HEK293T (cell line): ENCODE measurements around the gene UCP3.

ENCODE experiments used
- CTCF ChIA-PET: fragments of 350-600 bp; formaldehyde crosslinking; extraction: SDS; loops from one replicate; lab custom pipeline; 2021; ENCODE audit warnings: antibody characterized with exemption, inconsistent platforms; lab: Yijun Ruan, JAX
- POLR2A ChIA-PET: fragments of 350-600 bp; formaldehyde crosslinking; extraction: SDS; loops from one replicate; lab custom pipeline; 2020; ENCODE audit warnings: antibody characterized with exemption, inconsistent platforms; lab: Yijun Ruan, JAX
- DNase-seq: peaks from one replicate; pipeline ENCODE4 v3.0.0; 2012; ENCODE audit warnings: mixed read lengths; ENCODE audit errors: extremely low spot score
- ARNT ChIP-seq: fragments of 450-650 bp; IDR thresholded peaks from 2 replicates; pipeline ENCODE4 v1.6.1; 2017; ENCODE audit warnings: mild to moderate bottlenecking
- BHLHE40 ChIP-seq: fragments of 450-650 bp; IDR thresholded peaks from 2 replicates; pipeline ENCODE4 v1.6.1; 2016; ENCODE audit warnings: mild to moderate bottlenecking, moderate library complexity, borderline replicate concordance
- CTBP1 ChIP-seq: fragments of 450-650 bp; IDR thresholded peaks from 2 replicates; pipeline ENCODE4 v1.6.1; 2016; ENCODE audit warnings: borderline replicate concordance
- ELF4 ChIP-seq: fragments of 450-650 bp; IDR thresholded peaks from 2 replicates; pipeline ENCODE4 v1.6.1; 2017; ENCODE audit warnings: antibody characterized with exemption
- FOXA1 ChIP-seq: fragments of 450-650 bp; IDR thresholded peaks from 2 replicates; pipeline ENCODE4 v1.6.1; 2016; ENCODE audit warnings: mild to moderate bottlenecking
- FOXK2 ChIP-seq: fragments of 450-650 bp; IDR thresholded peaks from 2 replicates; pipeline ENCODE4 v1.6.1; 2016; ENCODE audit warnings: mild to moderate bottlenecking
- FOXM1 ChIP-seq: fragments of 450-650 bp; IDR thresholded peaks from 2 replicates; pipeline ENCODE4 v1.6.1; 2017; ENCODE audit warnings: mild to moderate bottlenecking, borderline replicate concordance
- HDGF ChIP-seq: fragments of 450-650 bp; IDR thresholded peaks from 2 replicates; pipeline ENCODE4 v1.6.1; 2017; ENCODE audit warnings: antibody characterized with exemption, borderline replicate concordance
- L3MBTL2 ChIP-seq: fragments of 450-650 bp; conservative IDR thresholded peaks from 2 replicates; pipeline ENCODE4 v1.6.1; 2016; ENCODE audit warnings: mild to moderate bottlenecking
- LEF1 ChIP-seq: fragments of 450-650 bp; IDR thresholded peaks from 2 replicates; pipeline ENCODE4 v1.6.1; 2017; ENCODE audit warnings: mild to moderate bottlenecking, borderline replicate concordance
- NFRKB ChIP-seq: fragments of 450-650 bp; IDR thresholded peaks from 2 replicates; pipeline ENCODE4 v1.6.1; 2016; ENCODE audit warnings: mild to moderate bottlenecking, moderate library complexity
- PKNOX1 ChIP-seq: fragments of 450-650 bp; IDR thresholded peaks from 2 replicates; pipeline ENCODE4 v1.6.1; 2016
- SP1 ChIP-seq: fragments of 450-650 bp; IDR thresholded peaks from 2 replicates; pipeline ENCODE4 v1.6.1; 2017
- SUZ12 ChIP-seq: fragments of 450-650 bp; IDR thresholded peaks from 2 replicates; pipeline ENCODE4 v1.6.1; 2016; ENCODE audit warnings: mild to moderate bottlenecking
- TARDBP ChIP-seq: fragments of 450-650 bp; IDR thresholded peaks from 2 replicates; pipeline ENCODE4 v1.6.1; 2016
- ZNF384 ChIP-seq: fragments of 450-650 bp; IDR thresholded peaks from 2 replicates; pipeline ENCODE4 v1.6.1; 2016

UCP3 gene

DNA sequence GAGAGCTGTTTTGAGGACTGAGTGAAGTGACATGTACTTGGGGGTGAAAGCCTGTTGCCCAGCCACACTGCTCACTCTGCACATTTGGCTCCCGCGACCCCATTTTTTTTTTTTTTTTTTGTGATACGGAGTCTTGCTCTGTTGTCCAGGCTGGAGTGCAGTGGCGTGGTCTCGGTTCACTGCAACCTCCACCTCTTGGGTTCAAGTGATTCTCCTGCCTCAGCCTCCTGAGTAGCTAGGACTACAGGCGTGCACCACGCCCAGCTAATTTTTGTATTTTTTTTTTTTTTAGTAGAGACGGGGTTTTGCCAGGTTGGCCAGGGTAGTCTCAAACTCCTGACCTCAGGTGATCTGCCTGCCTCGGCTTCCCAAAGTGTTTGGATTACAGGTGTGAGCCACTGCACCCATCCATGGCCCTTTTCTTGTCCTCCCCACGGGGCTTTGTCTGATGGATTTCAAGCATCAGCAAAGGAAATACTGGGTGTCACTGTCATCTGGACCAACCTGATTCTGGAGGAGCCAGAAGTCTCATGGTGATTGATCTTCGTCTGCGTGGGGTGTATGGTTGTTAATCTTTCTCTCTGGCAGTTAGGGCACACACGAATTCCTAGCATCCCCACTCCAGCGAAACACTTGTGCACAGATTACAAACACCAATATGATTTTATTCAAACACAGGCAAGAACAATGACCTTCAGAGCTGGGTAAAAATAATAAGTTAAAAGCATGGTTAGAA is 3.4 kb upstream of the UCP3 start:
- ChIA-PET POLR2A (interaction anchor here (1.4 kb wide), 1 partner anchor 30 kb away, joined by 3 read pairs; the partner anchor contains the start of gene UCP2), CTCF (interaction anchor here (0.5 kb wide), 1 partner anchor 42 kb away, joined by 4 read pairs; no protein-coding TSS in a partner anchor)
- DNase-seq: no peak
- TF ChIP-seq ZNF384 (no peak), FOXA1 (no peak), SUZ12 (no peak), FOXK2 (no peak), BHLHE40 (no peak), SP1 (no peak), PKNOX1 (no peak), TARDBP (no peak), LEF1 (no peak), CTBP1 (no peak), L3MBTL2 (no peak)

DNA sequence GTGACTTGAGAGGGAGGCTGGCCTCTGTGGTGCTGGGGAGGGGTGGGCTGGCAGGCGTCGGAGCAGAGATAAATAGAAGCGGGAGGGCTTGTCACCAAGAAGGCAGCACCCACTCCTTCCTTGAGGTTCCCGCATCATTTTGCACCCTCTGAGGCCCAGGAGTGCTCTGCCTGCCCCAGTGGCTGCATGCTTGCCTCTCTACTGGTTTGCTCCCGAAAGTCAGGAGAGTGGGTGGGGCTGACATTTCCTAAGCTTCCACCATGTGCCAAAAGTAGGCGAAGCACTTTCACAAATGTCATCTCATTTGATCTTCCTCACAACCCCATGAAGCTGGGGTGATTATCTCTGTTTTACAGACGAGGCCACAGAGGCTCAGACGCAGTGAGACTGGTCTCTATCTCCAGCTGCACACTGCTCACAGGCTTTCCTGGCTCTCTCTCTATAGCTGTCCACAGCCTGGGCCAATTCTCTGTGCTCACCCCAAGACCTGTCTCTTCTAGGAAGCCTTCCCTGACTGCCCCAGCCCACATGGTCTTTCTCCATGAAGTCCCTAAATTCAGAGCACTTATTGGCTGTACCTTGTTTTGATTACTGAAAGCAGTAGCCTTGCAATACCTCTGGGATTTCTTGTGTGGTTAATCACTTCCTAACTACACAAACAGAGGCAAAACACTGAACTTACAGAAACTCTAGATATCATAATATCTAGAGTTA is 2.6 kb upstream of the UCP3 start:
- POLR2A ChIA-PET: interaction anchor here (1.4 kb wide), 1 partner anchor 29 kb away, joined by 3 read pairs; the partner anchor contains the start of gene UCP2
- CTCF ChIA-PET: interaction anchor here (0.5 kb wide), 1 partner anchor 43 kb away, joined by 4 read pairs; no protein-coding TSS in a partner anchor
- DNase-seq: no peak
- no peak for TF ChIP-seq ARNT
- TF ChIP-seq FOXK2: no peak
- TF ChIP-seq SUZ12: no peak
- no peak for TF ChIP-seq TARDBP
- no peak for TF ChIP-seq LEF1

GRCh38 chr11:74010306-74011300 is 1.7 kb upstream of the UCP3 start:
- CTCF ChIA-PET: no interaction called here
- POLR2A ChIA-PET: interaction anchor here (1.4 kb wide), 1 partner anchor 28 kb away, joined by 3 read pairs; the partner anchor contains the start of gene UCP2
- DNase-seq: no peak
- TF ChIP-seq PKNOX1: no peak
- TF ChIP-seq SUZ12: no peak
- no peak for TF ChIP-seq LEF1
- no peak for TF ChIP-seq ZNF384
- TF ChIP-seq HDGF: no peak
- TF ChIP-seq L3MBTL2: no peak

DNA sequence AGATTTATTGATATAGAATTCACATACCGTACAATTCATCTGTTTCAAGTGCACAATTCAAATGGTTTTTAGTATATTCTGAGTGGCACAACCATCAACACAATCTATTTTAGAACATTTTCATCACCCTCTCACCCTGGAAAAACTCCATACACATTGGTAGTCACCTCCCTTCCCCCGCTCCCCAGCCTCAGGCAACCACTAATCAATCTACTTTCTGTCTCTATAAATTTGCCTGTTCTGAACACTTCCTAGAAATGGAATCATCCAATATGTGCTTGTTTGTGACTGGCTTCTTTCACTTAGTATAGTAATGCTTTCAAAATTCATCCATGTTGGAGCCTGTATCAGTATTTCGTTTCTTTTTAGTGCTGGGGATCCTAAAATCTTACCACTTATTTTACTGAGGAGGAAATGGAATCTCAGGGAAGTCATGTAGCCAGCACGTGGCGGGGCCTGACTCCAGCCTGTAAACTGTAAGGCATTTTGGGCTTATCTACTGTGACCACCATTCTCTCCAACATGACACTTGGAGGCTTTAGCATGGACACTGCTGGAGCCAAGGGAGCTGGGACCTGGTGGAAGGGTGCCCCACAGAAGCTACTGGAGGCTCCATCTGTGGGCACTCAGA is 905 bp upstream of the UCP3 start:
- ChIA-PET POLR2A (no interaction called here), CTCF (no interaction called here)
- DNase-seq: no peak
- no peak for TF ChIP-seq BHLHE40
- no peak for TF ChIP-seq CTBP1
- no peak for TF ChIP-seq PKNOX1
- TF ChIP-seq SP1: no peak
- TF ChIP-seq ELF4: no peak
- TF ChIP-seq L3MBTL2: no peak
- TF ChIP-seq FOXK2: no peak
- TF ChIP-seq NFRKB: no peak
- no peak for TF ChIP-seq TARDBP
- no peak for TF ChIP-seq ARNT
- no peak for TF ChIP-seq LEF1
- no peak for TF ChIP-seq FOXM1
- TF ChIP-seq SUZ12: no peak
- no peak for TF ChIP-seq FOXA1

GRCh38 chr11:74009230-74009547 is 304 bp upstream of the UCP3 start:
- TF ChIP-seq L3MBTL2: no peak
- no peak for TF ChIP-seq LEF1
- no peak for TF ChIP-seq ZNF384
- TF ChIP-seq BHLHE40: no peak
- TF ChIP-seq TARDBP: no peak
- no peak for TF ChIP-seq PKNOX1
- no peak for TF ChIP-seq HDGF
- no peak for TF ChIP-seq FOXM1
- TF ChIP-seq FOXK2: no peak
- POLR2A ChIA-PET: no interaction called here
- CTCF ChIA-PET: no interaction called here

More at GRCh38 chr11:74009230-74009547, 304 bp upstream of the UCP3 start:
- DNase-seq: no peak
